Peyer's patch (tissue), 4 donors: ENCODE results near the gene TATDN2.

Experiments
- CTCF ChIP-seq, 6 experiments: fragments of 450-650 bp in 4 of 6; fragments of 200-600 bp in 2 of 6; sonication (generic) in 1 of 6; IDR thresholded peaks; one replicate each; pipeline ENCODE4 v1.5.1; 2017 to 2019; ENCODE audit warnings: antibody characterized with exemption in 6 of 6, mild to moderate bottlenecking in 3 of 6, moderate library complexity in 1 of 6
- POLR2A ChIP-seq, 2 donors: fragments of 450-650 bp; IDR thresholded peaks; one replicate each; pipeline ENCODE4 v1.5.1; 2017; ENCODE audit warnings: antibody characterized with exemption in 2 of 2, mild to moderate bottlenecking in 2 of 2, moderate library complexity in 2 of 2

GRCh38 chr3:10274601-10275000, 26.3 kb downstream of the TATDN2 start:
- TF ChIP-seq POLR2A (IDR thresholded peaks at IDR 0.05), result no peak
- no peak for TF ChIP-seq CTCF (IDR thresholded peaks at IDR 0.05)
